Measurements from ENCODE around the gene PCBP4.

The PCBP4 gene

DNA sequence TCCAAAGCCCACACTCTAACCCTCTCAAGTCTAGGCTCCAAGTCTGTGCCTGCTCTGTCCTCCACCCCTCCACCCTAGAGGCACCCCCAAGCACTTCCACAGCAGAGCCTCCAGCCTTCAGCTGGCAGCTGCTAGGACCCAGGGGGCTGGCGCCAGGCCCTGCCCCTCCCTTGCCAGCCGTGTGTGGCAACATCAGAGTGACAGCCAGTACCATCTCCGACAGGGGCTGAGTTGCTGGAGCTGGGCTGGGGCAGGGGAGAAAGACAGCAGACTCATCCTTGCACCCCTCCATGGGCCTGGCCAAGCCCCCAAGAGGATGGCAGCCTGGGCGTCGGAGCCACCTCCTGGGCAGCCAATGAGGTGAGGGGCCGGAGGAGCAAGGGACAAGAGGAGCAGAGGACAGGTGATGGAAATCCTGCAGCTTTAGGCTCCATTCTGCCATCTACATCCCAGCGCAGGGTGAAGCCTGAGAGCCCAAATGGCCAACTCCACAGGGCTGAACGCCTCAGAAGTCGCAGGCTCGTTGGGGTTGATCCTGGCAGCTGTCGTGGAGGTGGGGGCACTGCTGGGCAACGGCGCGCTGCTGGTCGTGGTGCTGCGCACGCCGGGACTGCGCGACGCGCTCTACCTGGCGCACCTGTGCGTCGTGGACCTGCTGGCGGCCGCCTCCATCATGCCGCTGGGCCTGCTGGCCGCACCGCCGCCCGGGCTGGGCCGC lies 11.9 kb downstream of the PCBP4 start, which contains the start of gene GPR62:
GPR62 (plus strand) TSS at position 207 of the 718 bp plus-strand sequence; CDS start at position 479, 272 bp downstream.
- H3K9me3 ChIP-seq (ENCODE audit: insufficient read depth, low read length): no peaks in the 10 kb centered on the region
- H3K9me2 ChIP-seq (replicated peaks; ENCODE audit: insufficient read depth, low read length): no peaks in the 10 kb centered on the region
- no peaks in the 10 kb centered on the region for H3K27me3 ChIP-seq (ENCODE audit: low read length)
- no peaks in the 10 kb centered on the region for H3F3A ChIP-seq (ENCODE audit: insufficient read depth)
- H3K4me3 ChIP-seq (ENCODE audit: insufficient read depth, low read length, poor library complexity, severe bottlenecking): no peak within 1 kb of the TSS
- H3K4me2 ChIP-seq (ENCODE audit: low read depth, low read length, poor library complexity, severe bottlenecking): no peak within 1 kb of the TSS
- no peak within 1 kb of the TSS for H2AFZ ChIP-seq (ENCODE audit: low read depth, low read length, severe bottlenecking)
- no peaks in the 10 kb centered on the region for H3K79me2 ChIP-seq (ENCODE audit: insufficient read depth, low read length)
- H3K27ac ChIP-seq (ENCODE audit: low read depth, low read length): no peak within 1 kb of the TSS
- H3K36me3 ChIP-seq (ENCODE audit: low read length): no peaks in the 10 kb centered on the region
- no peak within 1 kb of the TSS for H3K9ac ChIP-seq (ENCODE audit: low read length)
- H4K20me1 ChIP-seq (ENCODE audit: low read depth, low read length): no peaks in the 10 kb centered on the region
- TF ChIP-seq, protein P1, sequence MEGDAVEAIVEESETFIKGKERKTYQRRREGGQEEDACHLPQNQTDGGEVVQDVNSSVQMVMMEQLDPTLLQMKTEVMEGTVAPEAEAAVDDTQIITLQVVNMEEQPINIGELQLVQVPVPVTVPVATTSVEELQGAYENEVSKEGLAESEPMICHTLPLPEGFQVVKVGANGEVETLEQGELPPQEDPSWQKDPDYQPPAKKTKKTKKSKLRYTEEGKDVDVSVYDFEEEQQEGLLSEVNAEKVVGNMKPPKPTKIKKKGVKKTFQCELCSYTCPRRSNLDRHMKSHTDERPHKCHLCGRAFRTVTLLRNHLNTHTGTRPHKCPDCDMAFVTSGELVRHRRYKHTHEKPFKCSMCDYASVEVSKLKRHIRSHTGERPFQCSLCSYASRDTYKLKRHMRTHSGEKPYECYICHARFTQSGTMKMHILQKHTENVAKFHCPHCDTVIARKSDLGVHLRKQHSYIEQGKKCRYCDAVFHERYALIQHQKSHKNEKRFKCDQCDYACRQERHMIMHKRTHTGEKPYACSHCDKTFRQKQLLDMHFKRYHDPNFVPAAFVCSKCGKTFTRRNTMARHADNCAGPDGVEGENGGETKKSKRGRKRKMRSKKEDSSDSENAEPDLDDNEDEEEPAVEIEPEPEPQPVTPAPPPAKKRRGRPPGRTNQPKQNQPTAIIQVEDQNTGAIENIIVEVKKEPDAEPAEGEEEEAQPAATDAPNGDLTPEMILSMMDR (IDR thresholded peaks at IDR 0.05; ENCODE audit: insufficient read depth, low read length, poor library complexity, severe bottlenecking): no peak
- no peak for TF ChIP-seq EZH2phosphoT487 (conservative IDR thresholded peaks at IDR 0.05; ENCODE audit: low read length)

- no peak overlapping the region for H3K9ac ChIP-seq (ENCODE audit: low read length)
- TF ChIP-seq, protein P1 (IDR thresholded peaks at IDR 0.05; ENCODE audit: insufficient read depth, low read length, poor library complexity, severe bottlenecking): no peak
- no peak for TF ChIP-seq EZH2phosphoT487 (conservative IDR thresholded peaks at IDR 0.05; ENCODE audit: low read length)
- H3K9me2 ChIP-seq (replicated peaks; ENCODE audit: insufficient read depth, low read length): no peaks in the 10 kb centered on the region
- no peaks in the 10 kb centered on the region for H3K36me3 ChIP-seq (ENCODE audit: low read length)
- H3K27me3 ChIP-seq (ENCODE audit: low read length): no peaks in the 10 kb centered on the region
- no peak overlapping the region for H3K27ac ChIP-seq (ENCODE audit: low read depth, low read length)
- no peaks in the 10 kb centered on the region for H4K20me1 ChIP-seq (ENCODE audit: low read depth, low read length)
- no peaks in the 10 kb centered on the region for H3F3A ChIP-seq (ENCODE audit: insufficient read depth)
- H3K4me3 ChIP-seq (ENCODE audit: insufficient read depth, low read length, poor library complexity, severe bottlenecking): no peak overlapping the region
- no peaks in the 10 kb centered on the region for H3K9me3 ChIP-seq (ENCODE audit: insufficient read depth, low read length)
- H3K79me2 ChIP-seq (ENCODE audit: insufficient read depth, low read length): no peaks in the 10 kb centered on the region
- H2AFZ ChIP-seq (ENCODE audit: low read depth, low read length, severe bottlenecking): no peak overlapping the region
- no peak overlapping the region for H3K4me2 ChIP-seq (ENCODE audit: low read depth, low read length, poor library complexity, severe bottlenecking)
These were observed 12.5 kb downstream of the PCBP4 start for GRCh38 chr3:51954713-51955112.

DNA sequence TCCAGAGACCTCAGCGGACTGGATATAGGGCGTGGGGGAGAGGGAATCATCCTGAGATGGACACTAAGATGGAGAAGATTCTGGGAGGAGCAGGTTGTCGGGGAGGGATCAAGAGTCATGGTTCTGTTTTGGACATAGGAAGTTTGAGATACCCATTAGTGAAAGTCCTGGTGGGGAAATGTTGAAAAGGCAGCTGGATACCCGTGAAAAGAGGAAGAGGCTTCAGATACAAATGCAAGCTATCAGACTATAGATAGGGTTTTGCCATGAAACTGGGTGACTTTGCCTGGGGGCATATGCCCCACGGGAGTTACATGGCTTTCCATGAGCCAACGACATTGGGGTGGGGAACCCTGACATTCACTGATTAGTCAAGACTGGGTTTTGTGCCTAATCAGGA lies 13.1 kb downstream of the PCBP4 start:
- Histone ChIP-seq H3K27ac (ENCODE audit: low read depth, low read length) (no peak overlapping the region), H4K20me1 (ENCODE audit: low read depth, low read length) (no peaks in the 10 kb centered on the region), H3K4me2 (ENCODE audit: low read depth, low read length, poor library complexity, severe bottlenecking) (no peak overlapping the region), H3K9me2 (replicated peaks; ENCODE audit: insufficient read depth, low read length) (no peaks in the 10 kb centered on the region), H3K4me3 (ENCODE audit: insufficient read depth, low read length, poor library complexity, severe bottlenecking) (no peak overlapping the region), H3F3A (ENCODE audit: insufficient read depth) (no peaks in the 10 kb centered on the region), H3K79me2 (ENCODE audit: insufficient read depth, low read length) (no peaks in the 10 kb centered on the region), H3K36me3 (ENCODE audit: low read length) (no peaks in the 10 kb centered on the region), H3K27me3 (ENCODE audit: low read length) (no peaks in the 10 kb centered on the region), H2AFZ (ENCODE audit: low read depth, low read length, severe bottlenecking) (no peak overlapping the region), H3K9me3 (ENCODE audit: insufficient read depth, low read length) (no peaks in the 10 kb centered on the region), H3K9ac (ENCODE audit: low read length) (no peak overlapping the region)
- TF ChIP-seq, protein P1 (IDR thresholded peaks at IDR 0.05; ENCODE audit: insufficient read depth, low read length, poor library complexity, severe bottlenecking): no peak
- no peak for TF ChIP-seq EZH2phosphoT487 (conservative IDR thresholded peaks at IDR 0.05; ENCODE audit: low read length)
